GM12875 (cell line): Measurements from ENCODE around the gene LZTR1.
"Not testable (repeated sequence)": the region's sequence is repeated elsewhere in the genome, so short reads cannot be mapped to it uniquely, and the experiment has no call there.

Experiments used
- H3K4me3 ChIP-seq: one replicate; pipeline ENCODE4 v1.5.1; 2011; ENCODE audit warnings: low read depth, low read length, control low read depth
- CTCF ChIP-seq: IDR thresholded peaks from 2 replicates; pipeline ENCODE4 v1.5.1; 2011; ENCODE audit warnings: low read depth, mild to moderate bottlenecking, control low read depth, inconsistent platforms, low read length, moderate library complexity, borderline replicate concordance; ENCODE audit not compliant: insufficient read depth

LZTR1 gene

DNA sequence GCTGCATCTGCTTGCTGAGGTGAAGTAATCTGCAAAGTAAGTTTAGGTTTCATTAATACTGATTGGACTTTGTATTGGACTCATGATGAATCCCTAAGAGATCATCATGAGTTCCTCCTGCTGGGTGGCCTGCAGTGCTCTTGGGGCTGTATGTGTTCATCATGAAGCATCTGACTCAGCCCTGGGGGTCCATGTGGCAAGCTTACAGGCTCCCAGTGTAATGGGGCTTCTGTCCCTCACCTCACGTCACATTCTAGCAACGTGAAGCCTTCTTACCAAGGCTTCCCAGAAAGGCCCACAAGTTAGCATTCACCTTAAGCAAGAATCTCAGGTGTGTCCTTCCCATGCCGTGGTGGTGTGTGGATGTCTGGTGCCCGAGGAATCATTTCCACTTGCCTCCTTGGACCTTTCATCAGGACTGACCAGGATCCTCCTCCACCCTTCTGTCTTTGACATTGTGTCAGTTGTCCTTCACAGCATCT, 41.2 kb upstream of the LZTR1 start:
- no peak overlapping the region for H3K4me3 ChIP-seq
- TF ChIP-seq CTCF: no peak

DNA sequence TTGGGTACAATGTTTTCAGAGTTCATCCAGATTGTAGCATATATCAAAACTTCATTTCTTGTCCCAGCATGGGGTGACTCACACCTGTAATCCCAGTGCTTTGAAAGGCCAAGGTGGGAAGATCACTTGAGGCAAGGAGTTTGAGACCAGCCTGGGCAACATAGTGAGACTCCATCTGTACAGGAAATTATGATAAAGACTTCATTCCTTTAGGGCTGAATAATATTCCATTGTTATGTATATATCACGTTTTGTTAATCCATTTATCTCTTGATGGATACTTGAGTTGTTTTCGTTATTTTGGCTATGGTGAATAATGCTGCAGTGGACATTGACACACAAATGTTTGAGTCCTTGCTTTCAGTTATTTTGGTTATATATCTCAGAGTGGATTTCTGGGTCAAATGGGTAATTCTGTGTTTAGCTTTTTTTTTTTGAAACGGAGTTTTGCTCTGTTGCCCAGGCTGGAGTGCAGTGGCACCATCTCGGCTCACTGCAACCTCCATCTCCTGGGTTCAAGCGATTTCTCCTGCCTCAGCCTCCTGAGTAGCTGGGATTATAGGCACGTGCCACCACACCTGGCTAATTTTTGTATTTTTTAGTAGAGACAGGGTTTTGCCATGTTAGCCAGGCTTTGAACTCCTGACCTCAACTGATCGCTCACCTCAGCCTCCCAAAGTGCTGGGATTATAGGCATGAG, 39.7 kb upstream of the LZTR1 start:
- H3K4me3 ChIP-seq: not testable (repeated sequence)

- no peak for TF ChIP-seq CTCF
- H3K4me3 ChIP-seq: no peak overlapping the region
These were observed 38.8 kb upstream of the LZTR1 start for GRCh38 chr22:20943104-20943933.

DNA sequence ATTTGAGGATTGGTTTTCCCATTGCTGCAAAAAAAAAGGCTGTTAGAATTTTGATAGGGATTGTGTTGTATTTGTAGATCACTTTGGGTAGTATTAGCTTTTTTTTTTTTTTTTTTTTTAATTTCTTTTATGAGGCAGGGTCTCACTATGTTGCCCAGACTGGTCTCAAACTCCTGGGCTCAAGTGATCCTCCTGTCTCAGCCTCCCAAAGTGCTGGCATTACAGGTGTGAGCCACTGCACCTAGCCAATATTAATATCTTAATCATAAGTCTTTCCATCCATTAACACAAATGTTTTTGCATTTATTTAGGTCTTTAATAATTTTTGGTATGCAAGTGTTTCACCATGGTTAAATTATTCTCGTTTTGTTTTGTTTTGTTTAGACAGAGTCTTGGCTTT, 38.1 kb upstream of the LZTR1 start:
- no peak for TF ChIP-seq CTCF

GRCh38 chr22:20945578-20945934, 36.5 kb upstream of the LZTR1 start:
- H3K4me3 ChIP-seq: no peak overlapping the region
- TF ChIP-seq CTCF: no peak

More for the DNA sequence above, 38.1 kb upstream of the LZTR1 start:
- H3K4me3 ChIP-seq: no peak overlapping the region

- no peak for TF ChIP-seq CTCF
- H3K4me3 ChIP-seq: no peak overlapping the region
These were observed 35.8 kb upstream of the LZTR1 start for GRCh38 chr22:20946080-20946986.

GRCh38 chr22:20946991-20947390, 35.1 kb upstream of the LZTR1 start:
- TF ChIP-seq CTCF: no peak

More at GRCh38 chr22:20946991-20947390, 35.1 kb upstream of the LZTR1 start:
- H3K4me3 ChIP-seq: no peak overlapping the region
